D341Med (cell line): ENCODE results near the gene NOP14.
"Not testable (repeated sequence)": the region's sequence is repeated elsewhere in the genome, so short reads cannot be mapped to it uniquely, and the experiment has no call there.

Experiments used
- DNase-seq: peaks from one replicate; pipeline ENCODE4 v3.0.0; 2012; ENCODE audit warnings: low spot score

NOP14 gene

DNA sequence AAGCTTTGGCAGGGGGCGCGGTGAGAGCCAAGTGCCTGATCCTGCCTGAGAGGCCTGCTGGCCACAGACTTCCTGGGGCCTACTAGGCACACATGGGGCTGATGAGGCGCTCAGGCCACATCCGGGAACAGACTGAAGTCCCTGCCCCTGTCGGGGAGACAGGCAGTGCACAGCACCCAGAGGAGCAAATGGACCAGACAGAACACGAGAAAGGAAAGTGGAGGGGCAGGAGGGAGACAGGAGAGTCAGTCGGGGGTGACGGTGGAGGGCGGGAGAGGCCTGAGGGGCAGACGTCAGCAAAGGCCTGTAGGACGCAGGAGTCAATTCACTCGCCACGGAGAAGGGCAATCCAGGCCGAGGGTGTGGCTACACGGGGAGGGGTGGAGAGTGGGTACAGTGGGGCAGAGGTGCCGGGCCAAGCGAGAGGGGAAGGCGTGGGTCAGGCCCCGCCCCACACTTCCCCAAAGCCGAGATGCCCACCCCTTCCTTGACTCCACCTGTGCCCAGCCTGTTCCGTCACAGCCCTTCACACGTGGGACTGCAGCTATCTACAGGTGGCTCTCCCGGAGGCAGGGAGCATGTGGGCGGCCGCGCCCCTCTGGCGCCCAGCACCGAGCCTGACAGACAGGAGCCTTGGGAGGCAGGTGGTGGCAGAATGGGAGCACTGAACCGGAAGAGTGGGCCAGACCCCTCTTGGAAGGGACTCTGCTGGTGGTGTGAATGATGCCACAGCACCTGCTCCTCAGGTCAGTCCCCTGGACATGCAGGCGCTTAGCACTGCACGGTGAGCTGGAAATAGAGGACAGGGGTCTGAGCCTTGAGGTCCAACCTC, 20.5 kb downstream of the NOP14 start:
- peak; percentile 43 for DNase-seq

DNA sequence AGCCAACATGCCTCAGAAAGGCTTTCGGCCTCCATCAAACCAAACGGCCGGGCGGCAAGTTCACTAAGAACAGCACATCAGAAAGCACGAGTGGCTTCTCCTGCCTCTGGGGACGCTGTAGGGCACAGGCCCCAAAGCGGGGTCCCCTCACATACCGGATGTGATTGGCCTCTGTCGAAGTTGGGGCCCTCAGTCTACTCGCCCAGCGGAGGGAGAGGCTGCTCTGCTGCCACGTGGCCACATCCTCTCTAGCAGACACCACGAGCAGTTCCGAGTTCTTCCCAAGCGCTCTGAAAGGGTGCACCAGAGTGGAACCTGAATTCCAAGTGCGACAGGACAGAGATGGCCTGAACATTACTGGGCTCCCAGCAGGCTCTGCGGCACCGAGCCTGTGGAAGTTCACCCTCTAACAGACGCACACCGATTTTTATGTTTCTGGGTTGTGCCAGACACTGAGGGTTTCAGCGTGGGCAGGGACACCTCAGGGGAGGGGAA, 21.1 kb downstream of the NOP14 start:
- peak; percentile 22 for DNase-seq

DNA sequence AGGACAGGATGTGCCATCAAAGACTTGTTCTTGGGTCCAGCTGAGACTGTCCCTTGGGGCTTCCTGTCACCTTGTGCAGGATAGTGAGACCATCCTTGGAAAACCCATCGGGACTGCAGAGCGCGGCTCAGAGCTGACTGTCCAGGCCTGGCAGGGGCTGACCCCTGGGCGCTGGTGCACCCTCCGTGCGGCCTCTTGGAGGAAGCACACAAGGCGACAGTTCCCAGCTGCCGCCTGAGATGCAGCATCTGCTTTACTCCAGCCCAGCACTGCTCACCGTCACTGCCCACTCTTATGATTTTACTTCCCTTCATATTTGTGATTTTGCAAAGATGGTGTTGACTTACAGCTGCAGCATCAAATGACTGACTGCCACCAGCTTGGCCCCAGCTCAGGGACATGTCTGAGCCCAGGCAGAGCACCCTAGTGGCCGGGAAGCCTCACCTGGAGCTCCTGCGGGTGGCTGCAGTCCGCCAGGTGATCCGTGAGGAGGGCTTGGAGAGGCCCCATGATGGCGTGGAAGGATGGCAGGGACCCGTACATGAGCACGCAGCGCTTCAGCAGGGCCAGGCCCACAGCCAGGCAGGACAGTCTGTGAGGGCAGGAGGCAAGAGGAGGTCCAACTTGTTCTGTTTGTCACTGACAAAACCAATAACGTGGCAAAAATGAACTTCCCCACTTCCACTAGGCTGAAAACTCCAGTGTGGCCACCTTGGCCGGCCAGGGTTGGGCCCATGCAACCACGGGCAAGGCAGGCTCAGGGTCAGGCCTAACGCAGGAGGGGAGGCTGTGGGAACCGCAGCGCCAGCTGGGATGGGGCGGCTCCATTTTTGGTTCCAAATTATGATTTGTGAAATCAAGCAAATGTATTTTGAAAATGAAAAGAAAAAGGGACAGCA, 21.8 kb downstream of the NOP14 start:
- peak; percentile 24 for DNase-seq

DNA sequence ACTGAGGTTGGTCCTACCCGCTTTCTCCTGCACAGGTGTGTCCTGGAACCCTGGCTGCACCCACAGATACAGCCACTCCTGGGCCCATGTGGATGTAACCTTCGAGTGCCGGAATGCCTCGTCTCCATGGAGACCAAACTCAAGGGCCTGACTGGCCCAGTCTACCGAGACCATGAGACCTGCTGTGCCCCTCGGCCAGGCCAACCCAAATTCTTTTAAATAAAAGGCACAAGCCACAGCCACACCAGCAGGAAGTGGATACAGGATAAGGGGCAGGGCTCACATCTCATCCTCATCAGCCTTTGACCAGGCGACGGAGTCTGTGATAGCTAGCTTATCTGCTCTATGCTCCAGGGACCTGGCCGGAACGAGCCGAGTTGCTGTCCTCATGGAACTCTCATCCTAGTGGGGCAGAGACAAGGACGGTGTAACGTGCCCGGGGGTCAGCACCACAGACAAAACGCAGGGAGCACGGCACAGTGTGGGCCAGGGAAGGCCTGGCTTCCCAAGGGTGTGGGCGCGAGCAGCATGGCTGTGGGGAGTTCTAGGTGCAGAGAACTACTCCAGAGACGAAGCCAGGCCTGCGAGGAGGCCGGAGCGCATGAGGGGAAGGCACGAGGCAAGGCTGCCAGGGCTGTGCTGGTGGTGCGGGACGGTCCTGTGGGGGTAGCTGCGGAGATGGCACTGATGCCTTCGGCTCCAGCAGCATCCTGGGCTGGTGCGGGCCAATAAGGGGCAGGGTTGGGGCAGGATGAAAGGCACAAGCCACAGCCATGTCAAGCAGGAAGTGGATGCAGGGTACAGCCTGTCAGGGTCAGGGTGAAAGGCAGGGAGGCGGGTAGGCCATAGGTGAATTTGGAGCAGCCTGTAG, 22.7 kb downstream of the NOP14 start:
- peak; percentile 29 for DNase-seq

DNA sequence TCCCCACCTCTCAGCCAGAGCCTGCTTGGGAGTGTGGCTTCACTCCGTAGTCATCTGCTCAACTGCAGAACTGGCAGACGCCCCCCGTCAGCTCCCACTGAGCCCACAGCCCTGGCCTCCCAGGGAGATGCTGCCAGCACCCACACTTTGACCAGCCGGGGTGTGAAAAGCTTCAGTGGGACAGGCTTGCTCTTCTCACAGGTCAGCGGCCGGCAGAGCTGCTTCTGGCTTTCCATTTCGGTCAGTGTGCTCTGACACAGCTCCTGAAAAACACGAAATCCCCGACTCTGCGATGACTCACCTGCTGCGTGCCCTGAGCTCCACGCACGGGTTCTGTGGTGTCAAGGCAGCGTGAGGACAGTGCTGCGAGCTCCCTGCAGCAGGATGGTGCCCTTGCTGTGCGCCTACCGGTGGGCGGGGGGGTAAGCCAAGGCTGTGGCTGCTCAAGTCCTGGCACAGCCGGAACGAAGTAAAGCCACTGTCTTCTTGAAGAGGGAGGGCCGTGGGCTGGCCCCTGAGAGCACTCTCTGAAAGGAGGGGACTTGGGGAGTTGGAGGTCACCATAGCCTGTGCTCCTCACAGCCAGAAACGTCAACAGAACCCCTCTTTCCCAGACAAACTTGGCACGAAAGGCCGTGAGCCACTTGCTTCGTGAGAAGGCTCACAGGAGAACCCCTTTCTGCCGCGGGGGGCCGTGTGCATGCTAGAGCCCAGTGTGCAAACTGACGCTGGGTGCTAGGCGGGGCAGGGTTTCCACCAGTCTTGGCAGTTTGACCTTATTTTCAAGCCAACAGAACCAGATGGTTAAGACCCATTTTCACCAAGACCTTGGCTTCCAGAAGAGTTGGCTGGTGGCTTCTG, 23.6 kb downstream of the NOP14 start:
- DNase-seq, result peak; percentile 26

DNA sequence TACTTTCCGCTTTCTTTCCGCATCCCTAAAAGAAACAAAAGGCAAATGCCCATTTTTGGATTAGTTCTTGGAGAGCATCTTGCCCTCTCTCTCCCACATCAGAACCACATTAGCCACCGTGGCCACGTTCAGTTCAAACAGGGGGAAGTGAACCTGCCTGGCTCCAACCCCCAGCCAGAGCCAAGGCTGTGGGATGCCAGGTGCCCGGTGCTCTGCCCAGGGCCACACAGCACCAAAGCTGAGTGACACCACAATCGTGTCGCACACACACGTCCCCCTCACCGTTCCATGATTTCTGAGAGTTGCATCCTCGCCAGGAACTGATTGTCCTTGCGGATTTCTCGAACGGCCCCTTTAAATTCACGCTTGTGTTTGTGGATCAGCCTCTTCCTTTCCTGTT, 24.3 kb downstream of the NOP14 start:
- peak; percentile 21 for DNase-seq

DNA sequence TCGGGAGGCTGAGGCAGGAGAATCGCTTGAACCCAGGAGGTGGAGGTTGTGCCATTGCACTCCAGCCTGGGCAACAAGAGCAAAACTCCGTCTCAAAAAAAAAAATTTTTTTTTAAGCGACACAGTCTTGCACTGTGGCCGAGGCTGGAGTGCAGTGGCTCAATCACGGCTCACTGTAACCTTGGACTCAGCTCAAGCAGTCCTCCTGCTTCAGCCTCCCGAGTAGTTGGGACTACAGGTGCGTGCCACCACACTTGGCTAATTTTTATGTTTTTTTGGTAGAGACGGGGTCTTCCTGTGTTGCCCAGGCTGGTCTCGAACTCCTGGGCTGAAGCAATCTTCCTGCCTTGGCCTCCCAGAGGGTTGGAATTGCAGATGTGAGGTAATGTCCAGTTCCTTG, 24.8 kb downstream of the NOP14 start:
- DNase-seq, result not testable (repeated sequence)

DNA sequence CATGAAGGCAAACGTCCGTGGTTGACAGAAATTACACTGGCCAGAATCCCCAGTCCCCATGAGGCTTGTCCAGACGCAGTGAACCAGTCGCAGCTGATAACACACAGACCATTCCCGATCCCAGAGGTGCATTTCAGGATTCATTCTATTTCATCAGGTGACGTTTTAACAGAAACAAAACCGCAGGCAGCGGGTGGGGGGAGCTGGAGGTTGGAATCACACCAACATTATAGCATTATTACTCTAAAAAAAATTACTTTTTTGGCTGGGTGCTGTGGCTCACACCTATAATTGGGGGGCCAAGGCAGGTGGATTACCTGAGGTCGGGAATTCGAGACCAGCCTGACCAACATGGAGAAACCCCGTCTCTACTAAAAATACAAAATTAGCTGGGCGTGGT, 25.2 kb downstream of the NOP14 start:
- peak; percentile 9 for DNase-seq

DNA sequence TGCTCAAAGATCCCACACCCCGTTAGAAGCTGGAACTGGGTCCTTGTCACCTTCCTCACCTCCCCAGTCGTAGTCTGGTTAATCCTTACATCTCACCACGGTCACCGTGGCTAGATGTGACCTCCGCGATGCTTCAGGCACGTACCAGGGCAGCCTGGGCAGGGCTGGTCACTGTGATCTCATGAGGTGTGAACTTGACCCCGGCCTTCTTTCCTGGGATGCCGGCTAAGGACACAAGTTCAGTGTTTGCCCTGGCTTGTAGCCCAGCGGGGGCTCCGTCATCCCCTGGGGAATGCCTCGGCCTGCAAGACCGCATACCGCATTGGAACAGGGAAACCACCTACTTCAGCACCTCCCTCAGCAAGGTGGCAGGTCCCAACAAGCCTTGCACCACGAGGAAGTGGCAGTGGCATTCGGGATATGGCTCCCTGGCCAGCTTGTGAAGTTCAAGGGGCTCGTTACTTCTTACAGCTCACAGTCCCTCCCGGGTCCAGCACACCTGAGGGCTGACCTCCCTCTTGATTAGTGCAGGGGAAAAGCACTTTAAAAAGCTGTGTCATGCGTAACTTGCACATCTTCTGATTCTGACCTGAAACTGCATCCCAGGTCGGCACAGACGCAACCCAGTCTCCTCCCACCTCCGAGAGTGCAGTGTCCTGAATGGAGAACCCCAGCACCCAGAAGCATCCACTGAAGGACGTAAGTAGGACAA, 25.9 kb downstream of the NOP14 start:
- peak; percentile 32 for DNase-seq

DNA sequence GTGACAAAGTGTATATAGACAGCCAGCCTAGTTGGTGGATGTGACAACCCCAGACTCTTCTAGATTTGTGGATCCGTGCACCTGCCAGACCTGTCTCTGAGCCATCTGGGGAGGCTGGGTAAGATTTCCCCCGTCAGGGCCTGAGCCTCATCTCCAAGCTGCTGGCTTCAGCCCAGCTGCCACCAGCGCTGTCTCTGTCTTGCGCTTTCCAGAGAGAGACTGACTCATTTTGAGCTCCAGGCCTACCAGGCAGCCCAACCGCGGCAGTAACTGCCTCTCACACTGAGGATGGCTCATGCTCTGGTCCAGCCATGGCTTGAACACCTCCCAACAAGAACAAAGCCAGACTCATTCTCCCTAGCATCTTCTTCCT, 26.4 kb downstream of the NOP14 start:
- peak; percentile 65 for DNase-seq

DNA sequence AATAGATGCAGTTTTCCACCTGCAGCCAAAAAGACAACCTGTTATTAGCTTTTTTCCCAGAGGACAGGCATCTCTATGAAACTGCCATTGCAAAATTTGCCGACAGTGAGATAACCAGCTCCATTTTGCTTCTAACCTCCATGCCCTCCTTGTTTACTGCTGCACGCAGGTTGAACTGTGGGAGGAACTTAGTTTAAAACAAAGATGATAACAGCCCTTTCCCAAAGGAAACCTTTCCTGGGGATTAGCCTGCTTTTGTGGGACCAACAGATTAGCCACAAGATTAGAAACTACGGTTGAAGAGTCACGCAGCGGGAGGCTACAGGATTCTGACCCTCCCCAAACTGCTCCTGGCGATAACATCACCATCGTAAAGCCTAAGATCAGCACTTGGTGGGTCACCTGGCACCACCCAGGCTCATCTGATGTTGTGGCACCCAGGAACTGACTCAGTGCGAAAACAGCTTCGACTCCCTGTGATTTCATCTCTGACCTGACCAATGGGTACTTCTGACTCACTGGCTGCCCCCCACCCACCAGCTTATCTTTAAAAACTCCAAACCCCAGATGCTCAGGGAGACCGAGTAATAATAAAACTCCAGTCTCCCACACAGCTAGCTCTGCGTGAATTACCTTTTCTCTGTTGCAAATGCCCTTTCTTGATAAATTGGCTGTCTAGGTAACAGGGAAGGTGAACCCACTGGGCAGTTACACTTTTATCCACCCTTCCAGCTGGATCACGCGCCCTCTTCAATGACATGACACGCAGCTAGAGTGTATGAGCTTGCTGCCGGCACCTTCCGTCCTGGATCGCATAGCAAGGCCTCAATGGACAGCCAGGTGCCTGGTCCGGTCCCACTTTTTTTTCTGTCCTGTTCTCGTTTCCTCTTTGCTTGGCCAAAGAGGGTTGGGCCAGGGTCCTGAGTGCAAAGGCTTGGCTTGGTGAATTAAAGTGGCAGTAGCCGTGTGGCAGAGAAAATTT, 27.2 kb downstream of the NOP14 start:
- DNase-seq, result peak; percentile 42

DNA sequence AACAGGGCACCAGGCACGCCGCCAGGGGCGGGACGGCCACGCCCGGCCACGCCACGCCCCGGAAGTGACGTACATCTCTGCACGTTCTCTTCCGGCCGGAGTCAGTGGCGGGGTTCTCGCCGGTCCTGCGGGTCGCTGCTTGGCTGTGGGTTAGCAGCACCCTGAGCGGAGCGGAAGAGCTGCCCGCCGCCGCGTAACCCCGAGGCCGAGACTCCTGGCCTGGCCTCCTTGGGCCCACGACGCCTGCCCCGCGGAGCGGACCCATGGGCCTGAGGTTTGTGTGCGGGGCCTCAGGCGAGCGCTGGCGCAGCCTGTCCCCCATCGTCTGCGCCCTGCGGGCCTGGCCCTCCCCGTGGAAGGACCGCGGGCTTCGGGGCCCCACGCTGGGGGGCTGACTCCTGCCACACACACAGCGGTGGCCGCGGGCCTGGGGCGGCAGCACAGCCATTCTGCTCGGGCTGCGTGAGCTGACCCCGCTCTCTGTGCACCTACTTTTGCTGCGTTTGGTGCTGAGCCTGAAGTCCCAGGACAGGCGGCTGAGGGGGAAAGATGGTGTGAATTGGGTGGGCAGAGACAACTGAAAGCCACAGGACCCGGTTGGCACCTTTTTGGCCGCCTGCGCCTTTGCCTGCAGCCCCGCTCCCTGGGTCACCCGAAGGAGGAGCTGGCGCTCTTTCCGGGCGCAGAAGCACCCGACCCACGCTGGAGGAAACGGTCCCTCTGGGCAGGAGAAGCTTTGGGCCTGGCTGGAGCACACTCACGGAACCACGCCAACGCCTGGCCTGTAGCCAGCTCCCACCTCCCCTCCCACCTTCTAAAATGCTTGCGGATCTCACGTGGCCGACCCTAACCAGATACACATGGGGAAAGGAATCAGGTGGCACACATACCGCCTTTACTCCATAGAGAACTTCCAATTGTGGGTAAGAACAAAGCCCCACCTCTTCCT, 28.1 kb downstream of the NOP14 start:
- DNase-seq, result peak; percentile 97

DNA sequence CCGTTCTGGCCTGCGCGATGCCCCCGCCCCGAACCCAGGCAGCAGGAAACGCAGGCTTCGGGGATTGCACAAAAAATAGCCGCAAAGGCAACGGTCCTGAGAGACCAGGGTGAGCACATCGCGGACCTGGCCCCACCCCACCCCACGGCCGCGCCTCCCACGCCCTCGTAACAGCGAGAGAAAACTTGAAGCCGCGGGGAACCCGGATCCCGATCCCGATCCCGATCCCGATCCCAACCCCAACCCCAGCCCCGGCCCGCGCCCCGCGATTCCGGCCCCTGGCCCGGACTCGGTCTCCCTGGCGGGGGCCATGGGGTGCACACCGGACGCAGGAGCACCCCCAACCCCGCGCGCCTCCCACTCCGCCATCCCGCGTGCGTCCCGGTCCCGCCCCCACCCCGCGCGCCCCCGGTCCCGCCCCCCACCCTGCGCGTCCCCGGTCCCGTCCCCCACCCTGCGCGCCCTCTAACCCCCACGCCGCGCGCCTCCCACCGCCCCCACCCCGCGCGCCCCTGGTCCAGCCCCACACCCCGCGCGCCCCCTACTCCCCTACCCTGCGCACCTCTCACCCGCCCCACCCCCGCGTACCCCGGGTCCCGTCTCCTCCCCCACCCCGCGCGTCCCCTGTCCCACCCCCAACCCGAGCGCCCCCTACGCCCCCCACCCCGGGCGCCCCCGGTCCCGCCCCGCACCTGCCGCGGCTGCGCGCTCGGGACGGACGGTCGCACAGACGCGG, 29.0 kb downstream of the NOP14 start:
- DNase-seq, result no peak

DNA sequence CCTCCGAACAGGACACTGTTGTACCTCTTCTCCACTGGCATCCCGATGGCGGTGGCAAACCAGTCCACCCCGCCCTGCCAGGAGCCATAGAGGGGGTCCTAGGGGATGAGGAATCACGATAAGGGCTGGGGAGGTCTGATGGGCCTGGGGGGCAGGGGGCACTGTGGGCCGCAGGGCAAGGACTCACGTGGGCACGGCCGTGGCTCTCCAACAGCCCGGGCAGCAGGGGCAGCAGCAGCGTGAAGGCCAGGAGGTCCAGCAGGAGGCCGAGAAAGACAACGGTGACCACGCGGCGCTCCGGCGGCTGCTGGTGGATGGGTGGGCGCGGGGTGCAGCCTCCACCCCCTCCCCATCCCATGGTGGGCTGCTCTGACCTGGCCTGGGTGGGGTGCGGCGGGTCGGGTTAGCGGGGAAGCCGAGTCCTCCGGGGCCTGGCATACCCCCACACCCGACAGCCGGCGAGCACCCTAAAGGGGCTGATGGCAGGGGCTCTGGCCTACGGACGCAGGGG, 29.6 kb downstream of the NOP14 start:
- DNase-seq, result peak; percentile 64

DNA sequence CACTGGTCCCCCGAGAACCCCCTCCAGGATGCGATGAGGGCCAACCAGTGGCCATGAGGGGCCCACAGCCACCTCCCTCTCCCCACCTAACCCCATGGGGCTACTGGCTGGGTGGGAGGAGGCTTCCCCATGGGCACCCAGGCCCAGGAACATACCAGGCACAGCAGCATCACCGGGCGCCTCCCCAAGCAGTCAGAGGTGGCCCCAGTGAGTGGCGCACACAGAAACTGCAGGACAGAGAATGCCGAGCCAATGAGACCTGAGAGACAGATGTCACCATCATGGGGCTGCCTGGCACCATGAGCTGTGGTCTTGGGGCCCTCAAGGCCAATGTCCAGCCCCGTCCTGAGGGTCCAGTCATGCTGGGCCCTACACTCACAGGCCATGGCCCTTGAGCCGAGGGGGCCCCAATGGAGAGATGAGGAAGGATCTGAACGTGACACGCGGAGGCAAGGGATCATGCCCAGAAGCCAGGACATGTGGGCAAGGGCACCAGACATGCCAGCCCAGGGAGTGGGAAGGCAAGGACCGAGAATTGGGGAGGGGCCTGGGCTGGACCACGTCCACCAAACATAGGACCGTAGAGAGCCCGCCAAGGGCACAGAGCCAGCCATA, 30.1 kb downstream of the NOP14 start:
- DNase-seq, result no peak

DNA sequence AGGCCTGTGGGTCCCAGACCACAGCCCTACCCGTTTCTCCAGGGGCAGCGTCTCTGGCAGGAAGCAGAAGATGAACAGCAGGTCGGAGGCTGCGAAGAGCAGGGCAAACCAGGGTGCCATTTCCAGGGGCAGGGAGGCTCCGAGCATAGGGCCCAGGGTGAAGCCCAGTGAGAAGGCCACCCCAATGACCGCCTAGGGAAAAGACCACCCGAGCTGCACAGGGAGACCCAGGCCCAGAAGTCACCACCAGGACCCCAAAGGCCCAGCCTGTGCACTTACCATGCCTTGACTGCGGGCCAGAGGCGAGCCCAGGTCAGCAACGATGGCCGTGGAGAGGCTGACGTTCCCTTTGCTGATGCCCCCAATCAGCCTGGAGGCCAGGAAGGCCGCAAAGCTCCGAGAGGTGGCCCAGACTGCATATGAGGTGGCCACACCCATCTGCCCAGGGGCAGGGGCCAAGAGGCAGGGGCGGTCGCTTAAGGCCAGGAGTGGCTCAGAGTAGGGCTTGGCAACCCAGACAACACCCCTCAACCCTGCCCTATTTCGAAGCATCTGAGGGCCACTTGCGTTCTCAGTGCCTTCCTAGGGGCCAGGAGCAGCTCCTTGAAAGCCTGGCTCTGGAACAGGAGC, 30.8 kb downstream of the NOP14 start:
- DNase-seq, result no peak
